Measurements from ENCODE around the gene GPR149. TPM values are rescaled to one million over a fixed set of nuclear protein-coding genes. Genes with fewer than 3 reads are reported as not detected.

GPR149 gene
- polyA plus RNA-seq, 1 donor from 2014 or later = 10.7 TPM

DNA sequence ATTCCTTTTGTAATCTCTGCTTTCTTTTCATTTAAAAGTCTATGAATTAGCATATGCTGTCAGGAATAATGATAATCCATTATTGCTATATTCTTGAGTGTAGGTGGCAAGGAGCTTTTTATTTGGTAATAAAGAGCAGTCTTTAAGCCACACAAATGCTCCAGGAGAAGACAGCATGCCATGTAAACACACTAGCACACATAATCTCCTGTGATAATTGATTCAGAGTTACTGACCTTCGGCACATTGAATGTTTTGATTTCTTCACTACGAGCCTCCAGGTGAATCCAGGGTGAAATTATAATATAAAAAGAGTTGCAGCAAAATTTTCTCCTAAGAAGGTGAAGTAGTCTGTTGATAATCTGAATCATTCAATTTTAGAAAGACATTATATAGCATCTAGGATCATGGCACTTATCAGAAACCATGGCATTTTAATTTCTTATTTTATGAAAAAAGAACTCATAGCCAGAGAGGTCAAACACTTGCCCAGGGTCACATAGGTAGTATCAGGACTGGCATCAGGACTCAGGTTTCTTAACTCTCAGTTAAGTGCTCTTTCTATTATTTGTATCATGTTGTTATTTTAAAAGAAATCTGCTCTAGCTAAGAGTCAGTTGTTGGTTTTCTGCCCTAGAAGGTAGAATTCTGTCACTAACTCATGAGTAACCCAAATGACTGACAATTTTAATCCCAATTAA lies 84.4 kb downstream of the GPR149 start:
- Histone ChIP-seq H3K27ac (ENCODE audit: low read length) (peak overlapping the region; percentile 11), H3K9me2 (ENCODE audit: insufficient read depth, low read length) (no peaks in the 10 kb centered on the region), H3F3A (ENCODE audit: insufficient read depth, low read length, poor library complexity, severe bottlenecking) (no peaks in the 10 kb centered on the region), H4K20me1 (ENCODE audit: insufficient read depth) (no peaks in the 10 kb centered on the region), H3K9ac (ENCODE audit: low read length) (no peak overlapping the region), H2AFZ (ENCODE audit: low read depth, low read length) (no peak overlapping the region), H3K4me2 (ENCODE audit: low read length) (no peak overlapping the region), H3K79me2 (replicated peaks; ENCODE audit: insufficient read depth, low read length) (no peaks in the 10 kb centered on the region), H3K4me3 (ENCODE audit: low read length) (no peak overlapping the region), H3K9me3 (ENCODE audit: low read length) (no peaks in the 10 kb centered on the region), H3K27me3 (ENCODE audit: insufficient read depth, low read depth, low read length) (no peaks in the 10 kb centered on the region), H3K36me3 (ENCODE audit: insufficient read depth, low read length) (no peaks in the 10 kb centered on the region)
- TF ChIP-seq MXI1 (conservative IDR thresholded peaks at IDR 0.05; ENCODE audit: poor library complexity, severe bottlenecking) (no peak), SMC3 (conservative IDR thresholded peaks at IDR 0.05; ENCODE audit: poor library complexity) (no peak), TAF1 (IDR thresholded peaks at IDR 0.05; ENCODE audit: low read depth) (no peak), EP300 (conservative IDR thresholded peaks at IDR 0.05; ENCODE audit: poor library complexity, severe bottlenecking) (no peak), EZH2 (IDR thresholded peaks at IDR 0.05; ENCODE audit: borderline replicate concordance, insufficient read depth, low read length, poor library complexity, severe bottlenecking) (no peak), RAD21 (conservative IDR thresholded peaks at IDR 0.05) (no peak), POLR2AphosphoS5 (IDR thresholded peaks at IDR 0.05) (no peak)
- TF ChIP-seq, protein P1, sequence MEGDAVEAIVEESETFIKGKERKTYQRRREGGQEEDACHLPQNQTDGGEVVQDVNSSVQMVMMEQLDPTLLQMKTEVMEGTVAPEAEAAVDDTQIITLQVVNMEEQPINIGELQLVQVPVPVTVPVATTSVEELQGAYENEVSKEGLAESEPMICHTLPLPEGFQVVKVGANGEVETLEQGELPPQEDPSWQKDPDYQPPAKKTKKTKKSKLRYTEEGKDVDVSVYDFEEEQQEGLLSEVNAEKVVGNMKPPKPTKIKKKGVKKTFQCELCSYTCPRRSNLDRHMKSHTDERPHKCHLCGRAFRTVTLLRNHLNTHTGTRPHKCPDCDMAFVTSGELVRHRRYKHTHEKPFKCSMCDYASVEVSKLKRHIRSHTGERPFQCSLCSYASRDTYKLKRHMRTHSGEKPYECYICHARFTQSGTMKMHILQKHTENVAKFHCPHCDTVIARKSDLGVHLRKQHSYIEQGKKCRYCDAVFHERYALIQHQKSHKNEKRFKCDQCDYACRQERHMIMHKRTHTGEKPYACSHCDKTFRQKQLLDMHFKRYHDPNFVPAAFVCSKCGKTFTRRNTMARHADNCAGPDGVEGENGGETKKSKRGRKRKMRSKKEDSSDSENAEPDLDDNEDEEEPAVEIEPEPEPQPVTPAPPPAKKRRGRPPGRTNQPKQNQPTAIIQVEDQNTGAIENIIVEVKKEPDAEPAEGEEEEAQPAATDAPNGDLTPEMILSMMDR (IDR thresholded peaks at IDR 0.05; ENCODE audit: poor library complexity, severe bottlenecking) = no peak
- TF ChIP-seq, protein P2, sequence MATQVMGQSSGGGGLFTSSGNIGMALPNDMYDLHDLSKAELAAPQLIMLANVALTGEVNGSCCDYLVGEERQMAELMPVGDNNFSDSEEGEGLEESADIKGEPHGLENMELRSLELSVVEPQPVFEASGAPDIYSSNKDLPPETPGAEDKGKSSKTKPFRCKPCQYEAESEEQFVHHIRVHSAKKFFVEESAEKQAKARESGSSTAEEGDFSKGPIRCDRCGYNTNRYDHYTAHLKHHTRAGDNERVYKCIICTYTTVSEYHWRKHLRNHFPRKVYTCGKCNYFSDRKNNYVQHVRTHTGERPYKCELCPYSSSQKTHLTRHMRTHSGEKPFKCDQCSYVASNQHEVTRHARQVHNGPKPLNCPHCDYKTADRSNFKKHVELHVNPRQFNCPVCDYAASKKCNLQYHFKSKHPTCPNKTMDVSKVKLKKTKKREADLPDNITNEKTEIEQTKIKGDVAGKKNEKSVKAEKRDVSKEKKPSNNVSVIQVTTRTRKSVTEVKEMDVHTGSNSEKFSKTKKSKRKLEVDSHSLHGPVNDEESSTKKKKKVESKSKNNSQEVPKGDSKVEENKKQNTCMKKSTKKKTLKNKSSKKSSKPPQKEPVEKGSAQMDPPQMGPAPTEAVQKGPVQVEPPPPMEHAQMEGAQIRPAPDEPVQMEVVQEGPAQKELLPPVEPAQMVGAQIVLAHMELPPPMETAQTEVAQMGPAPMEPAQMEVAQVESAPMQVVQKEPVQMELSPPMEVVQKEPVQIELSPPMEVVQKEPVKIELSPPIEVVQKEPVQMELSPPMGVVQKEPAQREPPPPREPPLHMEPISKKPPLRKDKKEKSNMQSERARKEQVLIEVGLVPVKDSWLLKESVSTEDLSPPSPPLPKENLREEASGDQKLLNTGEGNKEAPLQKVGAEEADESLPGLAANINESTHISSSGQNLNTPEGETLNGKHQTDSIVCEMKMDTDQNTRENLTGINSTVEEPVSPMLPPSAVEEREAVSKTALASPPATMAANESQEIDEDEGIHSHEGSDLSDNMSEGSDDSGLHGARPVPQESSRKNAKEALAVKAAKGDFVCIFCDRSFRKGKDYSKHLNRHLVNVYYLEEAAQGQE (IDR thresholded peaks at IDR 0.05; ENCODE audit: borderline replicate concordance) = no peak

DNA sequence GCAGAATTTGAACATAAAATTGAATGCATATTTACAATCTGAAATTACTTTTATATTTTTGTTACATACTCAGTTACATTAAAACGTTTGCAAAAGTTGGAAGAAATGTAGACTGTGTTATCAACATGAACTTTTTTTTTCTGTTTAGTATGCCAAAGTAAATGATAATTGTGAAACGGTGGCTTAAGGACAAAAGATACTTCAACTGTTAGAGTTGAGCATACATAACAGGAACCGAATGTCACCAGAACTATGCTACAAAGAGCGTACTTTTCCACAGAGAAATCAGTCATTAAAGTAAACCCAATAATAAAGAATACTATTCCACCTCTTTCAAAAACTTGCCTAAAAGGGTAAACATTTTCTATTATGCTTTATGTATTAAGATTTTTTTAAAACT lies 91.4 kb downstream of the GPR149 start:
- no peaks in the 10 kb centered on the region for H3K9me2 ChIP-seq (ENCODE audit: insufficient read depth, low read length)
- H3F3A ChIP-seq (ENCODE audit: insufficient read depth, low read length, poor library complexity, severe bottlenecking) = no peaks in the 10 kb centered on the region
- no peak overlapping the region for H2AFZ ChIP-seq (ENCODE audit: low read depth, low read length)
- no peaks in the 10 kb centered on the region for H3K9me3 ChIP-seq (ENCODE audit: low read length)
- no peaks in the 10 kb centered on the region for H3K27me3 ChIP-seq (ENCODE audit: insufficient read depth, low read depth, low read length)
- no peak overlapping the region for H3K27ac ChIP-seq (ENCODE audit: low read length)
- no peaks in the 10 kb centered on the region for H4K20me1 ChIP-seq (ENCODE audit: insufficient read depth)
- H3K79me2 ChIP-seq (replicated peaks; ENCODE audit: insufficient read depth, low read length) = no peaks in the 10 kb centered on the region
- no peak overlapping the region for H3K4me2 ChIP-seq (ENCODE audit: low read length)
- H3K9ac ChIP-seq (ENCODE audit: low read length) = no peak overlapping the region
- H3K4me3 ChIP-seq (ENCODE audit: low read length) = no peak overlapping the region
- TF ChIP-seq, protein P1 (IDR thresholded peaks at IDR 0.05; ENCODE audit: poor library complexity, severe bottlenecking) = no peak
- TF ChIP-seq TAF1 (IDR thresholded peaks at IDR 0.05; ENCODE audit: low read depth) = no peak
- TF ChIP-seq EP300 (conservative IDR thresholded peaks at IDR 0.05; ENCODE audit: poor library complexity, severe bottlenecking) = no peak
- no peak for TF ChIP-seq MXI1 (conservative IDR thresholded peaks at IDR 0.05; ENCODE audit: poor library complexity, severe bottlenecking)
- no peak for TF ChIP-seq RAD21 (conservative IDR thresholded peaks at IDR 0.05)
- TF ChIP-seq, protein P2 (IDR thresholded peaks at IDR 0.05; ENCODE audit: borderline replicate concordance) = no peak
- TF ChIP-seq POLR2AphosphoS5 (IDR thresholded peaks at IDR 0.05) = no peak
- TF ChIP-seq EZH2 (IDR thresholded peaks at IDR 0.05; ENCODE audit: borderline replicate concordance, insufficient read depth, low read length, poor library complexity, severe bottlenecking) = no peak
- no peak for TF ChIP-seq SMC3 (conservative IDR thresholded peaks at IDR 0.05; ENCODE audit: poor library complexity)
- no peaks in the 10 kb centered on the region for H3K36me3 ChIP-seq (ENCODE audit: insufficient read depth, low read length)

Data from neural cell (in vitro differentiated cells).